Stimulated activated naive CD8-positive, alpha-beta T cell treated with anti-CD3 and anti-CD28 coated beads, Interleukin-15, amount 100 ng/mL, for 72 hours (primary cell): ENCODE data around the gene TARM1.

Experiments used
- ATAC-seq: fragments of 150-1000 bp; cut with Tn5 transposase; 2 replicates; pipeline ENCODE4 v1.10.0; 2021; ENCODE audit warnings: mild to moderate bottlenecking, moderate library complexity
- DNase-seq, 2 donors: peaks; one replicate each; pipeline ENCODE4 v3.0.0; 2021 to 2022
- H3K27ac Mint-ChIP-seq, 2 donors: one replicate each; pipeline ENCODE4 v1.8.0; 2022; ENCODE audit warnings: mild to moderate bottlenecking in 2 of 2, mixed read lengths in 2 of 2, moderate library complexity in 2 of 2
- H3K27me3 Mint-ChIP-seq: one replicate; pipeline ENCODE4 v1.8.0; 2022; ENCODE audit warnings: mixed read lengths
- H3K4me1 Mint-ChIP-seq: one replicate; pipeline ENCODE4 v1.8.0; 2022; ENCODE audit warnings: mild to moderate bottlenecking, mixed read lengths
- H3K4me3 Mint-ChIP-seq, 2 donors: one replicate each; pipeline ENCODE4 v1.8.0; 2022; ENCODE audit warnings: mild to moderate bottlenecking in 2 of 2, mixed read lengths in 2 of 2, moderate library complexity in 1 of 2
- H3K9me3 Mint-ChIP-seq, 2 donors: one replicate each; pipeline ENCODE4 v1.8.0; 2022; ENCODE audit warnings: mixed read lengths in 2 of 2

TARM1 gene

GRCh38 chr19:54024660-54025059, 56.5 kb downstream of the TARM1 start:
- ATAC-seq (no peak), DNase-seq (no peak)
- no peaks in the 10 kb centered on the region for H3K9me3 Mint-ChIP-seq
- no peak overlapping the region for H3K27ac Mint-ChIP-seq
- peaks cover 49% of the 10 kb centered on the region for H3K27me3 Mint-ChIP-seq
- no peak overlapping the region for H3K4me3 Mint-ChIP-seq
- peaks cover 13% of the 10 kb centered on the region for H3K4me1 Mint-ChIP-seq

GRCh38 chr19:54023191-54023590, 58.0 kb downstream of the TARM1 start:
- H3K4me3 Mint-ChIP-seq, result no peak overlapping the region
- H3K9me3 Mint-ChIP-seq, result no peaks in the 10 kb centered on the region
- no peak overlapping the region for H3K27ac Mint-ChIP-seq
- peaks cover 13% of the 10 kb centered on the region for H3K4me1 Mint-ChIP-seq
- DNase-seq (no peak), ATAC-seq (no peak)
- peaks cover 46% of the 10 kb centered on the region for H3K27me3 Mint-ChIP-seq

- DNase-seq (no peak), ATAC-seq (no peak)
- Mint-ChIP-seq H3K9me3 (no peaks in the 10 kb centered on the region), H3K27me3 (peaks cover 57% of the 10 kb centered on the region), H3K27ac (no peak overlapping the region), H3K4me3 (no peak overlapping the region), H3K4me1 (peaks cover 13% of the 10 kb centered on the region)
These were observed 59.2 kb downstream of the TARM1 start for GRCh38 chr19:54021932-54022331.

GRCh38 chr19:54021363-54021762, 59.8 kb downstream of the TARM1 start:
- no peak for DNase-seq
- Mint-ChIP-seq H3K27me3 (peaks cover 60% of the 10 kb centered on the region), H3K9me3 (no peaks in the 10 kb centered on the region), H3K27ac (no peak overlapping the region), H3K4me1 (peaks cover 13% of the 10 kb centered on the region), H3K4me3 (no peak overlapping the region)
- no peak for ATAC-seq
